ENCODE data around the gene ZNF154. TPM values are rescaled to one million over a fixed set of nuclear protein-coding genes. Genes with fewer than 3 reads are reported as not detected.

The ZNF154 gene
- total and polyA plus RNA-seq, 2 experiments from 2014 or later: 5.1 to 10.1 TPM

DNA sequence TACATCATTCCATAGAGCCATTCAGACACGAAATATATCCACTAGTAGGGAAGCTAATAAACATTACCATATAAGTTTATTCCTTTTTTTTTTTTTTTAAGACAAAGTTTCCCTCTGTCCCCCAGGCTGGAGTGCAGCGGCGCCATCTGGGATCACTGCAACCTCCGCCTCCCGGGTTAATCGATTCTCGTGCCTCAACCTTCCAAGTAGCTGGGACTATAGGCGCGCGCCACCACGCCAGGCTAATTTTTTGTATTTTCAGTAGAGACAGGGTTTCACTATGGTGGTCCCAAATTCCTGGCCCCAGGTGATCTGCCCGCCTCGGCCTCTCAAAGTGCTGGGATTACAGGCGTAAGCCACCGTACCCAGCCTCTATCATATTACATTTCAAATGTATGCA lies 612 bp upstream of the ZNF154 start:
- TF ChIP-seq, protein P1, sequence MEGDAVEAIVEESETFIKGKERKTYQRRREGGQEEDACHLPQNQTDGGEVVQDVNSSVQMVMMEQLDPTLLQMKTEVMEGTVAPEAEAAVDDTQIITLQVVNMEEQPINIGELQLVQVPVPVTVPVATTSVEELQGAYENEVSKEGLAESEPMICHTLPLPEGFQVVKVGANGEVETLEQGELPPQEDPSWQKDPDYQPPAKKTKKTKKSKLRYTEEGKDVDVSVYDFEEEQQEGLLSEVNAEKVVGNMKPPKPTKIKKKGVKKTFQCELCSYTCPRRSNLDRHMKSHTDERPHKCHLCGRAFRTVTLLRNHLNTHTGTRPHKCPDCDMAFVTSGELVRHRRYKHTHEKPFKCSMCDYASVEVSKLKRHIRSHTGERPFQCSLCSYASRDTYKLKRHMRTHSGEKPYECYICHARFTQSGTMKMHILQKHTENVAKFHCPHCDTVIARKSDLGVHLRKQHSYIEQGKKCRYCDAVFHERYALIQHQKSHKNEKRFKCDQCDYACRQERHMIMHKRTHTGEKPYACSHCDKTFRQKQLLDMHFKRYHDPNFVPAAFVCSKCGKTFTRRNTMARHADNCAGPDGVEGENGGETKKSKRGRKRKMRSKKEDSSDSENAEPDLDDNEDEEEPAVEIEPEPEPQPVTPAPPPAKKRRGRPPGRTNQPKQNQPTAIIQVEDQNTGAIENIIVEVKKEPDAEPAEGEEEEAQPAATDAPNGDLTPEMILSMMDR (conservative IDR thresholded peaks at IDR 0.05; ENCODE audit: low read depth in 2 of 2): 0 out of 4 replicates have a peak, but pooled peaks of 1 of the 2 experiments have one; percentile 2
- TF ChIP-seq POLR2AphosphoS5 (IDR thresholded peaks at IDR 0.05; ENCODE audit: low read depth): no peak
- H3K36me3 ChIP-seq (ENCODE audit: insufficient read depth): no peaks in the 10 kb centered on the region
- peak overlapping the region; percentile 74 for H3K4me2 ChIP-seq
- peak overlapping the region; percentile 58 for H2AFZ ChIP-seq
- H3K4me1 ChIP-seq (ENCODE audit: insufficient read depth): peaks cover 15% of the 10 kb centered on the region
- peak overlapping the region; percentile 99 for H3K4me3 Mint-ChIP-seq
- H3K27me3 ChIP-seq (ENCODE audit: insufficient read depth): no peaks in the 10 kb centered on the region
- H4K20me1 ChIP-seq (replicated peaks; ENCODE audit: insufficient read depth): no peaks in the 10 kb centered on the region
- ATAC-seq (peak; percentile 40), DNase-seq (ENCODE audit: low spot score) (peak; percentile 45)
- H3K27ac ChIP-seq (ENCODE audit: low read depth): no peak overlapping the region
- H3K79me2 ChIP-seq (replicated peaks; ENCODE audit: insufficient read depth): peaks cover 39% of the 10 kb centered on the region
- peak overlapping the region; percentile 98 for H3K4me3 ChIP-seq
- peaks cover 13% of the 10 kb centered on the region for H3K27me3 Mint-ChIP-seq (ENCODE audit: insufficient read depth, low read depth, poor library complexity)
- peaks cover 18% of the 10 kb centered on the region for H3K4me1 Mint-ChIP-seq
- H3F3A ChIP-seq (replicated peaks; ENCODE audit: low read depth): no peaks in the 10 kb centered on the region
- peaks cover 31% of the 10 kb centered on the region for H3K36me3 Mint-ChIP-seq (ENCODE audit: low read depth)
- no peak overlapping the region for H3K27ac Mint-ChIP-seq
- H3K9me2 ChIP-seq (ENCODE audit: insufficient read depth): no peaks in the 10 kb centered on the region
- H3K9me3 Mint-ChIP-seq: peaks cover 3% of the 10 kb centered on the region; the same call in 1 of the 3 replicates

DNA sequence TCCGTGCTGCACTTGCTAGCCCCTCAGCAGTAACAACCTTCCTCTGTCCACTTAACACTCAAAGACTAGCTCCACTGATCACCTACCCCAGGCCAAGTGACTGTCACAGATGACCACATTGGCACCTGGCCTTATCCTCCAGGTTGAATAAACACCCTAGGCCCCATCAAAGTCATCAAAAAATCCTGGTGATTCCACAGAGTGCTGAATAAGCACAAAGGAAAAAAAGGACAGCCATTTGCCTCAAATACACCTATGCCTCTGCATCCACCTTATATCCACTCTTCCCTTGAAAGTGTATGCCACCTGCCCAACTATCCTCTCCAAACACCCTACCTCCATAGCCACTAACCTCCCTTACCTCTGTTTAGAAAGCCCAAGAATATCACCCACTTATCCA lies 2.7 kb downstream of the ZNF154 start:
- Mint-ChIP-seq H3K27me3 (ENCODE audit: insufficient read depth, low read depth, poor library complexity) (peaks cover 12% of the 10 kb centered on the region), H3K36me3 (ENCODE audit: low read depth) (peaks cover 63% of the 10 kb centered on the region), H3K9me3 (peaks cover 13% of the 10 kb centered on the region), H3K4me1 (peaks cover 38% of the 10 kb centered on the region), H3K4me3 (peak overlapping the region; percentile 2; the same call in 1 of the 3 replicates), H3K27ac (no peak overlapping the region)
- H2AFZ ChIP-seq: no peak overlapping the region
- 0 out of 2 replicates have a peak overlapping the region, but pooled peaks have one; percentile 20 for H3K4me2 ChIP-seq
- TF ChIP-seq, protein P2, sequence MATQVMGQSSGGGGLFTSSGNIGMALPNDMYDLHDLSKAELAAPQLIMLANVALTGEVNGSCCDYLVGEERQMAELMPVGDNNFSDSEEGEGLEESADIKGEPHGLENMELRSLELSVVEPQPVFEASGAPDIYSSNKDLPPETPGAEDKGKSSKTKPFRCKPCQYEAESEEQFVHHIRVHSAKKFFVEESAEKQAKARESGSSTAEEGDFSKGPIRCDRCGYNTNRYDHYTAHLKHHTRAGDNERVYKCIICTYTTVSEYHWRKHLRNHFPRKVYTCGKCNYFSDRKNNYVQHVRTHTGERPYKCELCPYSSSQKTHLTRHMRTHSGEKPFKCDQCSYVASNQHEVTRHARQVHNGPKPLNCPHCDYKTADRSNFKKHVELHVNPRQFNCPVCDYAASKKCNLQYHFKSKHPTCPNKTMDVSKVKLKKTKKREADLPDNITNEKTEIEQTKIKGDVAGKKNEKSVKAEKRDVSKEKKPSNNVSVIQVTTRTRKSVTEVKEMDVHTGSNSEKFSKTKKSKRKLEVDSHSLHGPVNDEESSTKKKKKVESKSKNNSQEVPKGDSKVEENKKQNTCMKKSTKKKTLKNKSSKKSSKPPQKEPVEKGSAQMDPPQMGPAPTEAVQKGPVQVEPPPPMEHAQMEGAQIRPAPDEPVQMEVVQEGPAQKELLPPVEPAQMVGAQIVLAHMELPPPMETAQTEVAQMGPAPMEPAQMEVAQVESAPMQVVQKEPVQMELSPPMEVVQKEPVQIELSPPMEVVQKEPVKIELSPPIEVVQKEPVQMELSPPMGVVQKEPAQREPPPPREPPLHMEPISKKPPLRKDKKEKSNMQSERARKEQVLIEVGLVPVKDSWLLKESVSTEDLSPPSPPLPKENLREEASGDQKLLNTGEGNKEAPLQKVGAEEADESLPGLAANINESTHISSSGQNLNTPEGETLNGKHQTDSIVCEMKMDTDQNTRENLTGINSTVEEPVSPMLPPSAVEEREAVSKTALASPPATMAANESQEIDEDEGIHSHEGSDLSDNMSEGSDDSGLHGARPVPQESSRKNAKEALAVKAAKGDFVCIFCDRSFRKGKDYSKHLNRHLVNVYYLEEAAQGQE (IDR thresholded peaks at IDR 0.05; ENCODE audit: unreplicated experiment): no peak
- TF ChIP-seq ZNF331 (CRISPR knock-in tag; IDR thresholded peaks at IDR 0.05; ENCODE audit: low read depth) (no peak), CREB1 (CRISPR knock-in tag; IDR thresholded peaks at IDR 0.05; ENCODE audit: low read depth) (no peak), POLR2AphosphoS5 (IDR thresholded peaks at IDR 0.05; ENCODE audit: low read depth) (no peak), EZH2phosphoT487 (IDR thresholded peaks at IDR 0.05; ENCODE audit: unreplicated experiment) (no peak), STAT1 (IDR thresholded peaks at IDR 0.05; ENCODE audit: unreplicated experiment) (no peak)
- TF ChIP-seq, protein P3, sequence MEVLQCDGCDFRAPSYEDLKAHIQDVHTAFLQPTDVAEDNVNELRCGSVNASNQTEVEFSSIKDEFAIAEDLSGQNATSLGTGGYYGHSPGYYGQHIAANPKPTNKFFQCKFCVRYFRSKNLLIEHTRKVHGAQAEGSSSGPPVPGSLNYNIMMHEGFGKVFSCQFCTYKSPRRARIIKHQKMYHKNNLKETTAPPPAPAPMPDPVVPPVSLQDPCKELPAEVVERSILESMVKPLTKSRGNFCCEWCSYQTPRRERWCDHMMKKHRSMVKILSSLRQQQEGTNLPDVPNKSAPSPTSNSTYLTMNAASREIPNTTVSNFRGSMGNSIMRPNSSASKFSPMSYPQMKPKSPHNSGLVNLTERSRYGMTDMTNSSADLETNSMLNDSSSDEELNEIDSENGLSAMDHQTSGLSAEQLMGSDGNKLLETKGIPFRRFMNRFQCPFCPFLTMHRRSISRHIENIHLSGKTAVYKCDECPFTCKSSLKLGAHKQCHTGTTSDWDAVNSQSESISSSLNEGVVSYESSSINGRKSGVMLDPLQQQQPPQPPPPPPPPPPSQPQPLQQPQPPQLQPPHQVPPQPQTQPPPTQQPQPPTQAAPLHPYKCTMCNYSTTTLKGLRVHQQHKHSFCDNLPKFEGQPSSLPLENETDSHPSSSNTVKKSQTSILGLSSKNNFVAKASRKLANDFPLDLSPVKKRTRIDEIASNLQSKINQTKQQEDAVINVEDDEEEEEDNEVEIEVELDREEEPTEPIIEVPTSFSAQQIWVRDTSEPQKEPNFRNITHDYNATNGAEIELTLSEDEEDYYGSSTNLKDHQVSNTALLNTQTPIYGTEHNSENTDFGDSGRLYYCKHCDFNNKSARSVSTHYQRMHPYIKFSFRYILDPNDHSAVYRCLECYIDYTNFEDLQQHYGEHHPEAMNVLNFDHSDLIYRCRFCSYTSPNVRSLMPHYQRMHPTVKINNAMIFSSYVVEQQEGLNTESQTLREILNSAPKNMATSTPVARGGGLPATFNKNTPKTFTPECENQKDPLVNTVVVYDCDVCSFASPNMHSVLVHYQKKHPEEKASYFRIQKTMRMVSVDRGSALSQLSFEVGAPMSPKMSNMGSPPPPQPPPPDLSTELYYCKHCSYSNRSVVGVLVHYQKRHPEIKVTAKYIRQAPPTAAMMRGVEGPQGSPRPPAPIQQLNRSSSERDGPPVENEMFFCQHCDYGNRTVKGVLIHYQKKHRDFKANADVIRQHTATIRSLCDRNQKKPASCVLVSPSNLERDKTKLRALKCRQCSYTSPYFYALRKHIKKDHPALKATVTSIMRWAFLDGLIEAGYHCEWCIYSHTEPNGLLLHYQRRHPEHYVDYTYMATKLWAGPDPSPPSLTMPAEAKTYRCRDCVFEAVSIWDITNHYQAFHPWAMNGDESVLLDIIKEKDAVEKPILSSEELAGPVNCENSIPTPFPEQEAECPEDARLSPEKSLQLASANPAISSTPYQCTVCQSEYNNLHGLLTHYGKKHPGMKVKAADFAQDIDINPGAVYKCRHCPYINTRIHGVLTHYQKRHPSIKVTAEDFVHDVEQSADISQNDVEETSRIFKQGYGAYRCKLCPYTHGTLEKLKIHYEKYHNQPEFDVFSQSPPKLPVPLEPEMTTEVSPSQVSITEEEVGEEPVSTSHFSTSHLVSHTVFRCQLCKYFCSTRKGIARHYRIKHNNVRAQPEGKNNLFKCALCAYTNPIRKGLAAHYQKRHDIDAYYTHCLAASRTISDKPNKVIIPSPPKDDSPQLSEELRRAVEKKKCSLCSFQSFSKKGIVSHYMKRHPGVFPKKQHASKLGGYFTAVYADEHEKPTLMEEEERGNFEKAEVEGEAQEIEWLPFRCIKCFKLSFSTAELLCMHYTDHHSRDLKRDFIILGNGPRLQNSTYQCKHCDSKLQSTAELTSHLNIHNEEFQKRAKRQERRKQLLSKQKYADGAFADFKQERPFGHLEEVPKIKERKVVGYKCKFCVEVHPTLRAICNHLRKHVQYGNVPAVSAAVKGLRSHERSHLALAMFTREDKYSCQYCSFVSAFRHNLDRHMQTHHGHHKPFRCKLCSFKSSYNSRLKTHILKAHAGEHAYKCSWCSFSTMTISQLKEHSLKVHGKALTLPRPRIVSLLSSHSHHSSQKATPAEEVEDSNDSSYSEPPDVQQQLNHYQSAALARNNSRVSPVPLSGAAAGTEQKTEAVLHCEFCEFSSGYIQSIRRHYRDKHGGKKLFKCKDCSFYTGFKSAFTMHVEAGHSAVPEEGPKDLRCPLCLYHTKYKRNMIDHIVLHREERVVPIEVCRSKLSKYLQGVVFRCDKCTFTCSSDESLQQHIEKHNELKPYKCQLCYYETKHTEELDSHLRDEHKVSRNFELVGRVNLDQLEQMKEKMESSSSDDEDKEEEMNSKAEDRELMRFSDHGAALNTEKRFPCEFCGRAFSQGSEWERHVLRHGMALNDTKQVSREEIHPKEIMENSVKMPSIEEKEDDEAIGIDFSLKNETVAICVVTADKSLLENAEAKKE (CRISPR knock-in tag; IDR thresholded peaks at IDR 0.05): no peak
- peaks cover 22% of the 10 kb centered on the region for H3K4me1 ChIP-seq (ENCODE audit: insufficient read depth)
- no peaks in the 10 kb centered on the region for H3K9me2 ChIP-seq (ENCODE audit: insufficient read depth)
- no peaks in the 10 kb centered on the region; the same call in 1 of the 2 replicates for H4K20me1 ChIP-seq (replicated peaks; ENCODE audit: insufficient read depth)
- H3K36me3 ChIP-seq (ENCODE audit: insufficient read depth): peaks cover 17% of the 10 kb centered on the region
- ATAC-seq (no peak), DNase-seq (ENCODE audit: low spot score) (no peak)
- no peaks in the 10 kb centered on the region for H3F3A ChIP-seq (replicated peaks; ENCODE audit: low read depth)
- H3K27me3 ChIP-seq (ENCODE audit: insufficient read depth): no peaks in the 10 kb centered on the region
- H3K79me2 ChIP-seq (replicated peaks; ENCODE audit: insufficient read depth): peaks cover 60% of the 10 kb centered on the region
- no peak overlapping the region for H3K4me3 ChIP-seq
- no peak overlapping the region for H3K27ac ChIP-seq (ENCODE audit: low read depth)

Measured in GM23338 (cell line).